CD4-positive, alpha-beta T cell treated with Interleukin-1 beta for 1 hour (primary cell): Measurements from ENCODE around the gene FAM13C.

Experiments
- DNase-seq, 2 donors: peaks; one replicate each; pipeline ENCODE4 v3.0.0-alpha.2; 2020 to 2022

Gene FAM13C

DNA sequence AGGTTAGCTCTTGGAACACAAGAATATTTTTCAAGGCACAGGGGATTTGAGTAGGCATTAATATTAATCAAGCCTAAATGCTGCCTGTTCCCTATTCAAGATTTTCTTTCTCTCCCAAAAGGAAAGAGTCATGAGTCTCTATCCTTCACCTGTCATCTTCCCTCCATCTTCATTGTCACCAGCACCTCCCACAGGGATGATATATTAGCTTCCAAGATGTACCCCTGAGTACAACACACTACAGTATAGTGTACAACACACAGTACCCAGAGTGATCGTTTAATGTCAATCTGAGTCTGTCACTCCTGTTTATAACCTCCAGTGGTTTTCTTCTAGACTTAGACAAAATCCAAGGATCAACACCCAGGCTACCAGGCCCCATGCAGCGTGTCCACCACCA lies 50.1 kb downstream of the FAM13C start:
- no peak for DNase-seq

DNA sequence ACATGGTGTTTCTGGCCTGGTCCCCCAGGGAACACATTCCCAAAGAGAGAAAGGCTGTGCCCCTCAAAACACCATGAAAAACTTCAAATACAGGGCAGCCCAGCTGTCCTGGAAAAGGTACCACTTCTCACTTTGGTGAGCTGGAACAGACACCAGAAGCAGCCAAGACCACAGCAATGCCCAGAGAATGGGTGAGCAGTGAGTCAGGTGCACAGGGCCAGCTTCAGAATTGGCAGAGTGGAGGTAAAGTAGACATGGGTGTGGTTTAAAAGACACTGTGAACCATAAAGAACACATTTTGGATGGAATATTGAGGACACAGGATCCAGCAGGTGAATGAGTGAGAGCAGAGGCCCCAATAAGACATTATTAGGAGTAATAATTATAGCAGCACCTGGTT lies 51.3 kb downstream of the FAM13C start:
- DNase-seq: no peak

DNA sequence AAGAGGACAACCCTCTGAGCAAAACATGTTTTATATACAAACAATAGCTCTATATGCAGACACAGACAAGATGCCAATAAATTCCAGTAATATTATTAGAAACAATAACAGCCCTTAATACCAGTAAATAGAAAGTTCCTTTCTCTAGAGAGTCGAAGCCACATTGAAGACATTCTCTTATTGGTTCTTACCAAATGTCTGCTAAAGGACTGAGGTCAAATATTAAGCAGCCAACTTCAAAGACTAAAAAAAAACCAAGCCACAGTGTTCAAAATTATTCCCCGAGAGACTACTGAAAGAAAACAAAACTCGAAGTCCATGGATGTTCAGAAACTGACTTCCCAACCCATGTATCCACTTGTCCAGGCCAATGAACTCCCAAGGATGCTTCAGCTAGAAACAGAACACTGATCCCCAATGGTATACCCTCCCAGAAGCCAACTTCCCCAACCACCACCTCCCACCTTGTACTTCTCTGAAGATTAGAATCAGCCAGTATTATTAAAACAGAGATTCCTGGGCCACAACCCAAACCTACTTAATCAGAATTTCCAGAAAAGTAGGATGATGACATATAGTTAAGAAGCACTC lies 51.9 kb downstream of the FAM13C start:
- no peak for DNase-seq

DNA sequence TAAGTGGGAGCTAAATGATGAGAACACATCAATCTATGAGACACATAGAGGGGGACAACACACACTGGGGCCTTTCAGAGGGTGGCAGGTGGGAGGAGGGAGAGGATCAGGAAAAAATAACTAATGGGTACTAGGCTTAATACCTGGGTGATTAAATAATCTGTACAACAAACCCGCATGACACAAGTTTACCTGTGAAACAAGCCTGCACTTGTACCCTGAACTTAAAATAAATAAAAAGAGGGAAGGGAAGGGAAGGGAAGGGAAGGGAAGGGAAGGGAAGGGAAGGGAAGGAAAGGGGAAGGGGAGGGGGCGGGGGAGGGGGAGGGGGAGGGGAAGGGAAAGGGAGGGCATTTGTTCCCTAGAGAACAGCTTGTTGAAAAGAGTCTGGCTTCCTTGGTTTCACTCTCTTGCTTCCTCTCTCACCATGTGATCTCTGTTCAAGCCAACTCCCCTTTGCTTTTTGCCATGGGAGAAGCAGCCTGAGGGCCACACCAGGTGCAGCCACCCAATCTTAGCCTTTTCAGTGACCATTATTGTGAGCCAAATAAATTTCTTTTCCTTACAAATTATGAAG lies 57.7 kb downstream of the FAM13C start:
- no peak for DNase-seq

DNA sequence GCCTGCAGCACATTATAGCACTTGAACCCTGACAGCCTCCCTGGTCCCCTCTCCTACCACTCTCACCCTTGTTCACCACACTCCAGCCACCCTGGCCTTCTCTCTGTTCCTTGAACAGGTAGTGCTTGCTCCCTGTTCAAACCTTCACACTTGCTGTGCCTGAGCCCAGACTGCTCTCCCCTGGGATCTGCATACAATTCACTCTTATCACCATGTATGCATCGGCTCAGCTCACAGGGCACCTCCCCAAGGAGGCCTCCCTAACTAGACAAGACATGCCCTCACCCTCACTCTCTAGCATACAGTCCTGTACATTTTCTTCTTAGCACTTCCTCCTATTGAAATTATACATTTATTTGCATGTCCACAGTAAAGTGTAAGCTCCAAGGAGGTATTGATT lies 59.3 kb downstream of the FAM13C start:
- DNase-seq: no peak

DNA sequence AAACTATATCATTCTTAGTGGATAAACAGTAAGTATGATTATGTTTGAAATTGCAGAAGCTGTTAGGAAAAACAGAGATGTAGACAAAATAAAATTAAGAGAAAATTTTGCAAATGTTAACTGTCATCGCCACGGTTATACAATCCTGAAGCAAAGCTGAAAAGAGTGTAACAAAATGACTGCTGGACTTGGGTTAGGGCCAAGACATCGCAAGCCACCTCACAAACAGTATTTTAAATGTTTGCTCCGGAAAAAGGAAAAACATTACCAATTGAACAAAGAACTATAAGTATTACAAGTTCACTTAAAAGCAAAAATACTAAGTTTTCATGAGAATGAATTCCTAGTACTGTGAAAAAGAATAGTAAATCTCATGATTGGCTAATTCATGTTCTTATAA lies 60.0 kb downstream of the FAM13C start:
- no peak for DNase-seq

DNA sequence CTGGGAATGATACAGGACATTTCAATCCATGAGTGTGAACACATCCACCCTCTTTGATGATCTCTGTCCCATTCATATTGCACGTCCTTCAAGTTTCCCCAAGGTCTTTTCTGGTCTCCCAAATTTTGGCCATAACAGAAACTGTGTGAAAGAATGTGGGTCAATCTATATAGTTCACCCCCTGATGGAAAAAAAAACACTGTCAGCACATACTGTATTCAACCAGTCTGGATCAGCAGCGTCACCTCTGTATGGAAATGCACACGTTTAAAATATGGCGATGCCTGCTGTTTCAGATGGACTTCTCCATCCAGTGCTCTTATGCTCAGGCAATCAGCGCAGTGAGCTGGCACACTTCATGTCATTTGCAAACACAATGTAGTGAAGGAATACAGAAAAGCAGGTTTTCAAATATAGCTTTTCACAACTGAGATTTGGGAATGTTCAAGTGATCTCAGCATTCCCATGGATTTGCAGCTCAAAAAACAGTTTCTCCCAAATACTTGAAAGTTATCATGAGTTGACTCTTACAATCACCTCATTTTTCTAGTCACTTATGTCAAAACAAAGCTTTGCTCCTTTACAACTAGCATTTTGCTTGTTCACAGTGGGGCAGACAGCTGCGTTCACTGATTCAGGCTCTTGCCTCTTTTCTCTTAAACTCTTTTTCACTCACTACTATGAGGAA lies 61.1 kb downstream of the FAM13C start:
- DNase-seq: no peak

DNA sequence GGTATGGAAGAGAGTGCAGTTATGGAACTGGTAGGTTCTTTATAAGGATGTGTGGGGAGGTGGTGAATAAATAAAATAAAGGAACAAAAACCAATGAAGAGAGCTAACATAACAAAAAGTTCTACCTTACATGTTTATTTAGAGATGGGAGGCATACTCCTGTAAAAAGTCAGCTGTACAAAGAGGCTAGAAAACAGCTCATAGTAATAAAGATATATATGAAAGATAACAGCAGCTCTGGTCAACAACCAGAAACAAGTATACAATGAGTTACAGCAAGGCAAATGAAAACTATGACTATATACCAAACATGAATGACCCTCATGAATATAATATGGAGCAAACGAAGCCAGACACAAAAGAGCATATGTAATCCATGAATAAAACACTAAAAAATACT lies 62.0 kb downstream of the FAM13C start:
- no peak for DNase-seq

DNA sequence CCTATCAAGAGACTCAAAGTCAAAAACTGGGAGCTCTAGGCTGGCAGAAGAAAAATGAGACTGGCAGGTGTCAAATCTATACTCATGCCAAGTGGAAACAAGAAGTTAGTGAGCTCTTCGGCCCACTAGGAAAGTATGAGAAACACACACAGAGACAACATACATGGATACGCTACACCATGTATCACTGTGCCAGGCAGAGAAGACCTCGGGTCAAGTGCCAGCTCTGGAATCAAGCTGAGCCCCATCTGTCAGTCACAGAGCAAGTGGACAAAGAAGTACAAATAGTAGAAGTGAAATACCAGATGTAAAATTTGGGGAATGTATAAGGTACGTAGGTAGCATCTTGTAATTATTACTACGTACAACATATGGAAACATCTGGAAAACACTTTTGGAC lies 62.4 kb downstream of the FAM13C start:
- no peak for DNase-seq

DNA sequence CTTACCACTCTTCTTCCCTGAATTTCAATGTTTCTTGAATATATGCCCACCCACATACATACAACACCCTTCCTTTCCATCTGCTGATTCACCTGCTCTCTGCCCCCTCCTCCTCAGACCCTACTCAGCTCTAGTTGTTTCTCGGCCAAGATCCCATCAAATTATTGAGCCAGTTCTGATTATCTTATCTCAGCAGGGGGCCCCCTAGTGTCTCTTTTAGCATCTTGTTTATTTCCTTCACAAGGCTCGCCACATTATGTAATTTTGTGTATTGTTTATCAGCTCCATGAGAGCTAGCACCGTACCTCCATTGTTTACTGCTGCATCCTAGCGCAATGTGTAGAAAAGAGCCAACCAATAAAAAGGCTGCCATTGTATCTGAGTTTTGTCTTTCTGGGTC lies 71.9 kb downstream of the FAM13C start:
- DNase-seq: no peak

DNA sequence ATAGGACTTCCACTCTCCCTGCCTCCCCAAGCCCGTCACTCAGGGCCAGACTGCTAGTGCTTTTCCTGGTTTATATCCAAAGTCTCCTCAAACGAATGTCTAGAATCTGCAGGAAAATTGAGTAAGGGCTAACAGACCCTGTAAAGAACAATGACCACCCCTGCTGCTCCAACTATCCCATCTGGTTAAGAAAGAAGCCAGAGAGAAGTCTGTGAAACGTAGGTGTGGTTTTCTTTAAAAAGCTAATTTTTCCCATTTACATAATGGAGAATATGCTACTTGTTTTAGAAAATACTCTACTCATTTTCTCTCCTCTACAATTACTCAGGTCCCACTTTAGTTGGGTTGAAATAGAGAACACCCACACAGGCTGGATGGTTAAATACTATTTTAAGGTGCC lies 72.5 kb downstream of the FAM13C start:
- no peak for DNase-seq

DNA sequence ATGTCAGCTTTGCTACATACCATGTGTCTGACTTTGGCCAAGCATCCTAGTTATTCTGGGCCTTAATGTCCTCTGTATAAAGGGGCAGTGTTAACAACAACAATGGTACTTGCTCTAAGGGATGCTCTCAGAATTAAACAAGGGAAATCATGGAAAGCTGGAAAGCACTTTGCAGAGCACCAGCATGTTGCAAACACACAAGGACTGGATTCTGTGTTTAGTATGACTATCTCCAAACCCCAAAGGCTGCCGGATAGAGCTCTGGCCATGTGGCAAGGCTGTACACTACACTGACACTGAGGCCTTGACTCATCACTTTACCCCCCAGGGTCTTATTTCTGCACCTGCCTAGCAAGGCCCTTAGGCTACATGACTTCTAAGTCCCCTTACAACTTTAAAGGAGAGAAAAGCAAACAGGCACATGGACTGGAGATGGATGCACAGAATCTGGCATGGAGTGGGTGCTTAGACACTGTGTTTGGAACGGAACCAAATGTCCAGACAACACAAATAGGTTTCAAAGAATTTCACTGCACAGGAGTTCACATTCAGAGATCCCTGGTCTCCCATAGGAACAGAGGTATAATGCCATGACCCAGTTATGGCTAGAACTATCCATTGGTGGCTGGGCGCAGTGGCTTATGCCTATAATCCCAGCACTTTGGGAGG lies 74.6 kb downstream of the FAM13C start:
- DNase-seq: no peak

DNA sequence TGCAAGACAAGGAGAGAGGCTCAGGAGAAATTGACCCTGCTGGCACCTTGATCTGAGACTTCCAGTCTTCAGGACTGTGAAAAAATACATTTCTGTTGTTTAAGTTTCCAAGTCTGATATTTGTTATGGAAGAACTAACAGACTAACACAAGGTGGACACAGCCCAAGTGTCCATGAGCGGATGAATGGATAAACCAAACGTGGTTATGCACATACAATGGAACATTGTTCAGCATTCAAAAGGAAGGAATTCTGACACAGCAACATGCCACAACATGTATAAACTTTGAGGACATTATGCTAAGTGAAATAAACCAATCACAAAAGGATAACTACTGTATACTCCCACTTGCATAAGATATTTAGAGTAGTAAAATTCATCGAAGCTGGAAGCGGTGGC lies 76.5 kb downstream of the FAM13C start:
- no peak for DNase-seq

DNA sequence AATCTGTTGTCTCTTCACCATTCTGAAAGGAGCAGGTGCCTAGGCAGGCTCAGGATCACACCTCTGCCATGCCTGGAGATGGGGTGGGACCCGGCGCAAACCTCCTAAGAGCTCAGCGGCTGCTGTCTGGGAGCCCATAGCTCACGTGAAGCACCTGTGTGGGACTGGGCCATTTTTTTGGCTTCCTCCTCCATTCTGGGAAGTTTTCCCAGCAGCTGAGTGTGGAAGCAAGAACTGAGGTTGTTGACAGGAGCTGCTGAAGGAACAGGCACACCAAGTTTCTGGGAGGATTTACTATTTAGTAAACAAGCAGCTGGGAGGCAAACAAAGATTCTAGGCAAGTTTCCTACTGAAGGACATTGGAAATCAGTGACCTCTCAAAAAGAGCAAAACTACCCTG lies 77.3 kb downstream of the FAM13C start:
- no peak for DNase-seq

DNA sequence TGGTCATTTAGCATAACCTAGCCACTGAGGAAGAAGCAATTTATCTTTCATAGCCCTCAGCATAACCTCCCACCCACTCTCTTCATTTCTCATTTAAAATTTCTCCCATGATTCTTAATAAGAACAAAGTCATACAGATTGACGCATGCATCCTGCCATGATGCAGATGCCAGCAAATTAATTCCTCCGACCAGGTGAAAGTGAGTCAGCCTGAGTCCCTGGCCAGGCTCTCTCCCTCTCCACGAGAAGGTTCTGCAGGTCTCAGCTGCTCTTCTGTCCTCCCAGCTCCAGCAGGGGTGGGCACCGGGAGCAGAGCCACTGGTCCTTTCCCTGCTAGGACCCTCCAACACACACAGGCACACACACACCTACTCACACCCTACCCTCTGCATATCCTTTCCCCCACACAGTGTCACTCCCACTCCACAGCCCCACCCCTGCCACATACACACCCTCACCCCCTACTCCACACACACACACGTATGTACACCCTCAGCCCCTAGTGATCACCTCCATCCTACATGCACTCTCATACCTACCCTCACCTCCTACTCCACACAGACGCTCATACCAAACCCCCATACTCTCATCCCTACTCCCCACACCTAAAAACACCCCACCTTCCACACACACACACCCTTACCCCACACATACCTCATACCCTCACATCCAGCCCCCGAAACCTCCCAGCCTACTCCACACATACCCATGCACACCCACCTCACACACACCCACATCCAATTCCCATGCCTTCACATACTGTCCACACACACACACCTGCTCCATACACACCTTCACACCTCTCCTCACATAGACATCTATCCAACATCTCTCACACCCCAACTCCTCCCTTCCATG lies 78.0 kb downstream of the FAM13C start:
- DNase-seq: no peak

DNA sequence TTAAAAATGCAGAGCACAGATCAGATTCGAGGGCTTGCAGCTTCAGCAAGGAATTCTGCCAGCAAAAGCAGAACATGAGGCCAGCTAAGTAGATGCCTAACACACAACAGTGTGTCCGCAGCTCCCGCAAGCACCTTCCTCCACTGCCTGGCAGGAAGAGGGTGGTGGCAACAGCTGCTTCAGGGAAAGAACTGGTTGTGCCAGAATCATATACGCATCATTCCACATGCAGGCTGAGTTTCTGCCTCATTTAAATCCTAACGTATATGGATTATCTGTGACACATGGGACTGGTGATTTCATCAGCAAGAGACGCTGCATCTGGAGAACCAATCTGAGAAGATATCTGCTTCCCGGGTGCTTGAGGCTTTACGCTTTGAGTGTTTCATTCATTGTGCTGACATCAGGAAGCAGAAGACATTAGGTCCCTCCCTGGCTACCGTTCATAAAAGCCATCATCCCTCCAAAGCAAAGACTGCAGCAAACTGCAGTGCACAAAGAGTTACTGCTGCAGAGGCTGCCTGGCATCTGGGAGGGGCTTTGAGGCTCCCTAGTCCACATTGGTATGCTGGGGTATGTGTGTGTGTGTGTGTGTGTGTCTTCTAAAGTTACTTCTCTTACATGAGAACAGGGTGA lies 78.8 kb downstream of the FAM13C start:
- no peak for DNase-seq

DNA sequence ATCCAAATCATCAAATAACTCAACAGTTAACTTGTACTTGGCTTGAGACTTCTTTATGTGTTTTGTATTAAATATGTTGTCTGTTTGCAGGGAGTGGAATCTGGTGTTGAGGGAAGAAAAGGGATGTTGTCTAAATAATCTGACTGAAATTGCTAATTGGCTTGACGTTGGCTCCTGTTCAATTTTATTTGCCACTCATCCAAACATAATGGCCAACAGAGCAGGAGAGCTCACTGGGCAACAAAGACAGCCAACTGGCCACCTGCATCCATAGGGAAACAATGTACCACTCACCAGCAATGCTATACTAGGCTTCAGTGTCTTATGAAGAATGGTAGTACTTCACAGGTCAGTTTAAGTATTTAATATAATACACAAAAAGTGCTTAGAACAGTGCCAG lies 80.5 kb downstream of the FAM13C start:
- no peak for DNase-seq

DNA sequence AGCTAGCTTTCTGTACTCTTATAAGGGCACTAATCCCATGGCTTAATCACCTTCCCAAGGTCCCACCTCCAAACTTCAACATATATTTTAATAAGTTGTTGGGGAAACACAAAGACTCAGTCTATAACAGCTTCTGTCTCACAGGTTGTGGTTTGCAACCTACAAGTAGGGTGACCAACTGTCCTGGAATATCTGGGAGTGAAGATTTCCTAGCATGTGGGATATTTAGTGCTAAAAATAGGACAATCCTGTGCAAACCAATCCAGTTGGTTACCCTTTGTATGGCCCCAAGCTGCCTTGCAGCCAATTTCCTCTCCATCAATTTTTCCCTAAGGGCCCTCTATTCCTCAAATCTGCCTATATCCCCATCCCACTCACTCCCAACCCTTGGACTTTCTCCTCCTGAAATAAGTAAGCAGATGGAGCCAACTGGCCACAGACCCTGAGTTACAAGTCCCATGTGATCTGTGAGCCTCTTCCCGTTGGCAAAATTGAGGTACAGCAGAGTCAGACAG lies 82.3 kb downstream of the FAM13C start:
- no peak for DNase-seq

DNA sequence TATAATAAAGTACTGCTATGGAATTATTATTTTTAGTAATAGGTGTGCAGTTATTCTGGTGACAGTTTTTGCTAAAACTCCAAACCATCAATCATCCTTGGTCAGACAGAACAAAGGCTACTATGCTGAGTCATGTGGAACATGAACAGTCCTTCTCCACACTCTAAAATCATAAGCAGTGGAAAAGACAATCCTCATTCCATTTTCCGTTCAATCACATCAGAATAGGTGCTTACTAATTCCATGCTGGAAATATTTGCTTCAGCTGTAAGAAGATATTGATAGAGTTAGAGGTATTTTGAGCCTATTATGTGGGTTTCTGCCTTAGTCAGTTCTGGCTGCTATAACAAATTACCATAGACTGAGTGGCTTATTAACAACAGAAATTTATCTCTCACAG lies 82.9 kb downstream of the FAM13C start:
- DNase-seq: no peak

DNA sequence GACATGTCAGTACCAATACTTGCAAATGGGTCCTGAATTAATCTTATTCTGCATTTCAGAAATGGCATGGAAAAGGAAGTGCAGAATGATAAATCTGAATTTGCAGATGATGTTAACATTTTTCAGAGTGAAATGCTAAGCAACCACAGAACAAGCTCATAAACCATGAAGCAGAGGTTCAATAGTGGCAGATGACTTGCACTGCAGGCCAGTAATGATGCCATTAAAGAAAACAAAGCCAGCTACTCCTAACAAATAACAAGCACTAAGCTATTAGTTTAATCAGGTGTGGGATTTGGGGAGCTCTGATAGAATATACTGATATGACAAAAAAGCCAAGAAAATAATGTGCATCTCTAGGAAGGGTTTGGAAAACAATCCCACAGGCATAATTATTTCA lies 85.4 kb downstream of the FAM13C start:
- no peak for DNase-seq

DNA sequence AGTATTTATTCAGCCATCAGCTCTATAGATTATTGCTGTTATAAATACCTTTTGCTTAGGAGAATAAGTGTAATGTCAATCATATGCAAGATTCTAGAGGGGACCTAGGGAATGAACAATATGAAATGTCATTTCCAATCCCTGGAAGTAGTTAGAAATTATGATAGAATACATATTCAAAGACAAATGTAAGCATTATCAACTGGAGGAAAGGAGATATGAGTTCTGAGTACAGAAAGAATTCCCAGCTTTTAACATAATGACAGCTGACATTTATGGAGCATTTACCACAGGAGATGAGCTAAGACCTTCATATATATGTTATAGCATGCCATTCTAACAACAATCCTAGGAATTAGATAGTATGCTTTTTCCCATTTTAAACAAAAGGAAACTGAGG lies 86.2 kb downstream of the FAM13C start:
- no peak for DNase-seq

DNA sequence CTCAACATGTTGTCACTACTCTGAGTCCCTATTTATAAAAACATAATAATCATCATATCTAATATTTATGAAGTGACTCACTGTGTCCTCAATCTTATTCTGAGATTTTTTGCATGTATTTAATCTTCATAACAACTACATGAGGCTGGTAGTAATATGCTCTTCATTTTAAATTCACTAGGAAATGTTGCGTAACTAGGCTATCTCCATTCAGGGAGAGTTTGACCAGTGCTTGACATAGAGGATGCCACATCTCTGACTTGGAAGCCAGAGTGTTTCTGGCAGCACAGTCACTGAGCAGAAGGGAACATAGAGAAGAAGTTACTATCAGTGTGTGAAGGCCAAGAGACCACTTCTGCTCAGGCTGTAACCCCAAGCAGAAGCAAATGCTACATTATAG lies 88.9 kb downstream of the FAM13C start:
- DNase-seq: no peak

DNA sequence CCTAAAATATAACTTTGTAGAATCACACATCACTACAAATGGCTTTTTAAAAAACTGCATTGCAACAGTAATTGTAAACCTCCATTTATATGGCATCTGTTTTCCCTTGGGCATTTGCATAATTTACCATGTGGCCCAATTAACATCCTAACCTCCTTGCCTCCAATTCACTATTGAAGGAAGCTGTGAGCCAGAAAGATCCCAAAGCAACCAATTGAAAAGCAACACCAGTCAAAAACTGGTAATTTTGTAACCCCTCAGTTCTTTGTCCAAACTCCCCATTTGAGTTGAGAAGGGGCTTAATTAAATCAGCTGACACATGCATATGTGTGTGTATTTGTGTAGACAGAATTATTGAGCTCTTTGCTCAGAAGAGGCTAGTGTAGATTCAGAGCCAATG lies 90.3 kb downstream of the FAM13C start:
- DNase-seq: no peak
